MM.1S (cell line): ENCODE measurements around the gene PEAK1.

Experiments used
- DNase-seq: peaks from one replicate; pipeline ENCODE4 v3.0.0-alpha.2; 2015
- H2AFZ ChIP-seq: fragments of 300-600 bp; sonication (generic); 2 replicates; pipeline ENCODE4 v1.6.0; 2016; ENCODE audit warnings: antibody characterized with exemption, low read length
- H3F3A ChIP-seq: fragments of 300-600 bp; sonication (generic); 2 replicates; pipeline ENCODE4 v1.6.1; 2016; ENCODE audit warnings: mild to moderate bottlenecking, antibody characterized with exemption, low read length, moderate library complexity, mixed read lengths; ENCODE audit not compliant: insufficient read depth
- H3K27ac ChIP-seq: fragments of 300-600 bp; sonication (generic); 2 replicates; pipeline ENCODE4 v1.5.1; 2016; ENCODE audit warnings: mild to moderate bottlenecking, low read length
- H3K27me3 ChIP-seq: fragments of 300-600 bp; sonication (generic); replicated peaks from 2 replicates; pipeline ENCODE4 v1.6.0; 2016; ENCODE audit warnings: low read length; ENCODE audit not compliant: insufficient read depth
- H3K36me3 ChIP-seq: fragments of 300-600 bp; sonication (generic); replicated peaks from 2 replicates; pipeline ENCODE4 v1.6.1; 2016; ENCODE audit warnings: mild to moderate bottlenecking, low read length, mixed read lengths; ENCODE audit not compliant: insufficient read depth
- H3K4me1 ChIP-seq: fragments of 300-600 bp; sonication (generic); 2 replicates; pipeline ENCODE4 v1.6.1; 2016; ENCODE audit warnings: low read length, mixed read lengths
- H3K4me2 ChIP-seq: fragments of 300-600 bp; sonication (generic); 2 replicates; pipeline ENCODE4 v1.6.0; 2016; ENCODE audit warnings: low read depth, low read length
- H3K4me3 ChIP-seq: fragments of 300-600 bp; sonication (generic); 2 replicates; pipeline ENCODE4 v1.5.1; 2016; ENCODE audit warnings: low read length, mixed read lengths
- H3K79me2 ChIP-seq: fragments of 300-600 bp; sonication (generic); 2 replicates; pipeline ENCODE4 v1.6.1; 2016; ENCODE audit warnings: mixed run types, low read length, mixed read lengths
- H3K9ac ChIP-seq: fragments of 300-600 bp; sonication (generic); 2 replicates; pipeline ENCODE4 v1.6.1; 2016; ENCODE audit warnings: low read length, mixed read lengths
- H3K9me2 ChIP-seq: fragments of 300-600 bp; sonication (generic); replicated peaks from 2 replicates; pipeline ENCODE4 v1.6.1; 2016; ENCODE audit warnings: mild to moderate bottlenecking, low read length, mixed read lengths; ENCODE audit not compliant: insufficient read depth
- H3K9me3 ChIP-seq: fragments of 300-600 bp; sonication (generic); replicated peaks from 2 replicates; pipeline ENCODE4 v1.6.1; 2016; ENCODE audit warnings: mild to moderate bottlenecking, low read length, mixed read lengths; ENCODE audit not compliant: insufficient read depth
- H4K20me1 ChIP-seq: fragments of 300-600 bp; sonication (generic); 2 replicates; pipeline ENCODE4 v1.6.1; 2016; ENCODE audit warnings: mild to moderate bottlenecking, low read length, moderate library complexity, mixed read lengths; ENCODE audit not compliant: insufficient read depth
- EZH2 ChIP-seq: fragments of 300-600 bp; sonication (generic); optimal IDR thresholded peaks from 2 replicates; pipeline ENCODE3; 2017; ENCODE audit warnings: low read depth, mild to moderate bottlenecking, antibody characterized with exemption, low read length, mixed read lengths
- EZH2phosphoT487 ChIP-seq: fragments of 300-600 bp; sonication (generic); IDR thresholded peaks from 2 replicates; pipeline ENCODE4 v1.6.1; 2018; ENCODE audit warnings: antibody characterized with exemption, low read length
- TF ChIP-seq, protein P1 (sequence below): fragments of 300-600 bp; sonication (generic); IDR thresholded peaks from 2 replicates; pipeline ENCODE4 v1.5.1; 2016; ENCODE audit warnings: antibody characterized with exemption, low read length, mixed read lengths

PEAK1 gene

DNA sequence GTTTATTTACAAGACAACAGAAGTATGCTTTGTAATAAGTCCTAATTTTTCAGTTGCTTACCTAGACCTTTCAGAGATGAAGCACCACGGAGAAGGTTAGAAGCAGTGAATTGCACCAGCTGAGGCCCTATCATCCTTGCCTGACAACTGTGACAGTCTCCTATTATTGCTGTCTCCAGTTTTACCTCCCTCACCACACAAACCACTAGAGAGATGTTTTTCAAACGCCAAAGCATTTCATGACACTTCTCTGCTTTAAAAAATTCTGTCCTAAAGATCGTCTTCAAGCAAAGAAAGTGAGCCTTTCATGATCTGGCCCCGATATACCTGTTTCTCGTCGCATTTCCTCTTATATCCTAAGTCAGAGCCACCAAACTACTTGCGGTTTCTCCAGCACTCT, 276.7 kb downstream of the PEAK1 start:
- no peak overlapping the region for H3K27ac ChIP-seq

GRCh38 chr15:77140220-77140619, 279.7 kb downstream of the PEAK1 start:
- Histone ChIP-seq H3K9ac (no peak overlapping the region), H3K27me3 (no peaks in the 10 kb centered on the region), H3K79me2 (no peaks in the 10 kb centered on the region), H3K9me2 (no peaks in the 10 kb centered on the region), H3K36me3 (no peaks in the 10 kb centered on the region), H3K9me3 (no peaks in the 10 kb centered on the region), H3F3A (no peaks in the 10 kb centered on the region), H2AFZ (no peak overlapping the region), H3K4me2 (no peak overlapping the region), H3K4me1 (no peaks in the 10 kb centered on the region), H3K27ac (no peak overlapping the region), H4K20me1 (no peaks in the 10 kb centered on the region), H3K4me3 (no peak overlapping the region)
- no peak for TF ChIP-seq EZH2
- no peak for TF ChIP-seq EZH2phosphoT487
- TF ChIP-seq, protein P1, sequence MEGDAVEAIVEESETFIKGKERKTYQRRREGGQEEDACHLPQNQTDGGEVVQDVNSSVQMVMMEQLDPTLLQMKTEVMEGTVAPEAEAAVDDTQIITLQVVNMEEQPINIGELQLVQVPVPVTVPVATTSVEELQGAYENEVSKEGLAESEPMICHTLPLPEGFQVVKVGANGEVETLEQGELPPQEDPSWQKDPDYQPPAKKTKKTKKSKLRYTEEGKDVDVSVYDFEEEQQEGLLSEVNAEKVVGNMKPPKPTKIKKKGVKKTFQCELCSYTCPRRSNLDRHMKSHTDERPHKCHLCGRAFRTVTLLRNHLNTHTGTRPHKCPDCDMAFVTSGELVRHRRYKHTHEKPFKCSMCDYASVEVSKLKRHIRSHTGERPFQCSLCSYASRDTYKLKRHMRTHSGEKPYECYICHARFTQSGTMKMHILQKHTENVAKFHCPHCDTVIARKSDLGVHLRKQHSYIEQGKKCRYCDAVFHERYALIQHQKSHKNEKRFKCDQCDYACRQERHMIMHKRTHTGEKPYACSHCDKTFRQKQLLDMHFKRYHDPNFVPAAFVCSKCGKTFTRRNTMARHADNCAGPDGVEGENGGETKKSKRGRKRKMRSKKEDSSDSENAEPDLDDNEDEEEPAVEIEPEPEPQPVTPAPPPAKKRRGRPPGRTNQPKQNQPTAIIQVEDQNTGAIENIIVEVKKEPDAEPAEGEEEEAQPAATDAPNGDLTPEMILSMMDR: no peak
- no peak for DNase-seq

More for the DNA sequence above, 276.7 kb downstream of the PEAK1 start:
- H4K20me1 ChIP-seq: no peaks in the 10 kb centered on the region
- no peak for DNase-seq
- no peaks in the 10 kb centered on the region for H3F3A ChIP-seq
- H3K4me3 ChIP-seq: no peak overlapping the region
- no peak overlapping the region for H3K9ac ChIP-seq
- no peak overlapping the region for H2AFZ ChIP-seq
- no peaks in the 10 kb centered on the region for H3K79me2 ChIP-seq
- no peak overlapping the region for H3K4me2 ChIP-seq
- H3K27me3 ChIP-seq: no peaks in the 10 kb centered on the region
- TF ChIP-seq EZH2phosphoT487: no peak
- TF ChIP-seq, protein P1: no peak
- TF ChIP-seq EZH2: no peak
- H3K9me3 ChIP-seq: no peaks in the 10 kb centered on the region
- no peaks in the 10 kb centered on the region for H3K36me3 ChIP-seq
- H3K9me2 ChIP-seq: no peaks in the 10 kb centered on the region
- no peaks in the 10 kb centered on the region for H3K4me1 ChIP-seq

- Histone ChIP-seq H4K20me1 (no peaks in the 10 kb centered on the region), H3K4me3 (no peak overlapping the region), H2AFZ (no peak overlapping the region), H3K9ac (no peak overlapping the region), H3K27ac (no peak overlapping the region), H3K36me3 (no peaks in the 10 kb centered on the region), H3K4me2 (no peak overlapping the region), H3K79me2 (no peaks in the 10 kb centered on the region), H3K27me3 (no peaks in the 10 kb centered on the region), H3K9me3 (no peaks in the 10 kb centered on the region), H3K9me2 (no peaks in the 10 kb centered on the region), H3F3A (no peaks in the 10 kb centered on the region), H3K4me1 (no peaks in the 10 kb centered on the region)
- TF ChIP-seq EZH2phosphoT487 (no peak), EZH2 (no peak)
- TF ChIP-seq, protein P1: no peak
- DNase-seq: no peak
Observed at GRCh38 chr15:77139312-77139711, 280.6 kb downstream of the PEAK1 start.
